Endothelial cell of umbilical vein (primary cell): Measurements from ENCODE around the gene SLC6A6. TPM values are rescaled to one million over a fixed set of nuclear protein-coding genes. Genes with fewer than 3 reads are reported as not detected.

Source experiments
- BruUV-seq: library from RNA; stranded (reverse); fragments of 400-500 nt; replicated peaks from 2 replicates; lab custom pipeline; 2021; lab: Mats Ljungman, UMichigan
- CTCF ChIA-PET: fragments of 300-600, 350-600 bp; sonication (Branson Sonifier 250); formaldehyde crosslinking; loops from one replicate; lab custom pipeline; 2021; ENCODE audit warnings: antibody characterized with exemption, inconsistent platforms; lab: Charles Lee
- POLR2A ChIA-PET: fragments of 300-600, 350-600 bp; sonication (Branson Sonifier 250); formaldehyde crosslinking; loops from one replicate; lab custom pipeline; 2021; ENCODE audit warnings: antibody characterized with exemption, inconsistent platforms; lab: Charles Lee
- DNase-seq: peaks from one replicate; pipeline ENCODE4 v3.0.0-alpha.2; 2011; ENCODE audit warnings: low read depth, low spot score
- FAIRE-seq: peaks from 2 replicates; lab custom pipeline; 2011; peaks lifted over from hg19 to GRCh38; lab: Jason Lieb, UNC
- H2AFZ ChIP-seq: 2 replicates; pipeline ENCODE4 v1.6.0; 2012; ENCODE audit warnings: low read depth, low read length, control low read depth, inconsistent platforms
- H3K27ac ChIP-seq: 2 replicates; pipeline ENCODE4 v1.5.1; 2011; ENCODE audit warnings: low read depth, mild to moderate bottlenecking, control low read depth, low read length, moderate library complexity; ENCODE audit not compliant: insufficient read depth
- H3K27me3 ChIP-seq, 2 experiments: 2 replicates each; pipeline versions ENCODE4 v1.6.0 to v1.6.1; 2011; ENCODE audit warnings: low read length in 2 of 2, mixed read lengths in 1 of 2; ENCODE audit not compliant: control insufficient read depth in 2 of 2, insufficient read depth in 2 of 2
- H3K36me3 ChIP-seq, 2 experiments: 2 replicates in 1 of 2; 3 replicates in 1 of 2; pipeline ENCODE4 v1.5.1; 2011; ENCODE audit warnings: low read length in 2 of 2, mild to moderate bottlenecking in 1 of 2, moderate library complexity in 1 of 2; ENCODE audit not compliant: control insufficient read depth in 2 of 2, insufficient read depth in 2 of 2; ENCODE audit errors: extremely low read depth in 1 of 2
- H3K4me1 ChIP-seq: 3 replicates; pipeline ENCODE4 v1.5.1; 2011; ENCODE audit warnings: mild to moderate bottlenecking, low read length; ENCODE audit not compliant: control insufficient read depth, insufficient read depth; ENCODE audit errors: extremely low read depth
- H3K4me2 ChIP-seq: 2 replicates; pipeline ENCODE4 v1.6.1; 2011; ENCODE audit warnings: low read length, control low read depth, mixed read lengths; ENCODE audit not compliant: insufficient read depth
- H3K4me3 ChIP-seq, 3 experiments: fragments of 200-600 bp in 1 of 3; sonication (generic), shearing (Covaris generic) in 1 of 3; replicated peaks in 1 of 3; 2 replicates each; pipeline ENCODE4 v1.5.1; 2011 to 2016; ENCODE audit warnings: control low read depth in 3 of 3, low read length in 3 of 3, mild to moderate bottlenecking in 2 of 3, inconsistent platforms in 1 of 3, low read depth in 1 of 3, moderate library complexity in 1 of 3; ENCODE audit not compliant: insufficient read depth in 1 of 3
- H3K79me2 ChIP-seq: 2 replicates; pipeline ENCODE4 v1.6.0; 2012; ENCODE audit warnings: low read length, inconsistent platforms; ENCODE audit not compliant: control insufficient read depth, insufficient read depth
- H3K9ac ChIP-seq: replicated peaks from 2 replicates; pipeline ENCODE3; 2011; ENCODE audit warnings: low read length, control low read depth; ENCODE audit not compliant: insufficient read depth; ENCODE audit errors: extremely low read depth
- H3K9me1 ChIP-seq: replicated peaks from 3 replicates; pipeline ENCODE4 v1.6.0; 2011; ENCODE audit warnings: mild to moderate bottlenecking, low read length; ENCODE audit not compliant: control insufficient read depth, insufficient read depth; ENCODE audit errors: extremely low read depth
- H3K9me3 ChIP-seq: replicated peaks from 2 replicates; pipeline ENCODE4 v1.5.1; 2012; ENCODE audit warnings: low read length, inconsistent platforms; ENCODE audit not compliant: control insufficient read depth, insufficient read depth
- H4K20me1 ChIP-seq: replicated peaks from 2 replicates; pipeline ENCODE3; 2011; ENCODE audit warnings: mild to moderate bottlenecking, low read length; ENCODE audit not compliant: control insufficient read depth, insufficient read depth; ENCODE audit errors: extremely low read depth
- CTCF ChIP-seq, 2 donors: IDR thresholded peaks; 1 replicate in 1 of 2; 2 replicates in 1 of 2; pipeline ENCODE4 v1.5.1; 2011; ENCODE audit warnings: low read length in 2 of 2, mild to moderate bottlenecking in 2 of 2, moderate library complexity in 2 of 2, control low read depth in 1 of 2, inconsistent platforms in 1 of 2, low read depth in 1 of 2; ENCODE audit not compliant: insufficient read depth in 1 of 2; ENCODE audit errors: extremely low read depth in 1 of 2
- EZH2 ChIP-seq: IDR thresholded peaks from 2 replicates; pipeline ENCODE4 v1.6.1; 2012; ENCODE audit warnings: borderline replicate concordance, low read depth, mild to moderate bottlenecking, moderate library complexity, low read length, inconsistent platforms; ENCODE audit not compliant: severe bottlenecking
- FOS ChIP-seq: IDR thresholded peaks from 2 replicates; pipeline ENCODE4 v1.6.1; 2011; ENCODE audit warnings: mild to moderate bottlenecking, low read length, moderate library complexity, borderline replicate concordance; ENCODE audit not compliant: insufficient read depth
- GATA2 ChIP-seq: IDR thresholded peaks from 2 replicates; pipeline ENCODE4 v1.7.0; 2011; ENCODE audit warnings: low read depth, mild to moderate bottlenecking, moderate library complexity, mixed read lengths, low read length; ENCODE audit not compliant: insufficient read length, insufficient read depth
- JUN ChIP-seq: IDR thresholded peaks from 2 replicates; pipeline ENCODE4 v1.6.1; 2011; ENCODE audit warnings: borderline replicate concordance, low read depth; ENCODE audit not compliant: insufficient read length, insufficient read depth
- MAX ChIP-seq: IDR thresholded peaks from 2 replicates; pipeline ENCODE4 v1.6.1; 2011; ENCODE audit not compliant: insufficient read depth, insufficient read length
- MYC ChIP-seq: IDR thresholded peaks from one replicate; pipeline ENCODE4 v1.6.1; 2011; ENCODE audit warnings: mild to moderate bottlenecking, low read depth, low read length
- POLR2A ChIP-seq: IDR thresholded peaks from 2 replicates; pipeline ENCODE4 v1.6.1; 2012; ENCODE audit warnings: low read depth, mild to moderate bottlenecking, control low read depth, low read length
- POLR2AphosphoS5 ChIP-seq: IDR thresholded peaks from 2 replicates; pipeline ENCODE4 v1.6.1; 2012; ENCODE audit warnings: low read depth, mild to moderate bottlenecking, control low read depth, low read length, moderate library complexity; ENCODE audit not compliant: insufficient read depth
- dilution Hi-C: fragments of 300-500 bp; cut with MboI; formaldehyde crosslinking; loops from one replicate; pipeline ENCODE4 v1.15.0; 2019; ENCODE audit warnings: low sequenced_read_pairs; ENCODE audit not compliant: extremely low pct_ligation_motif_present
- intact Hi-C: fragments of 100-400 bp; cut with micrococcal nuclease; formaldehyde crosslinking; loops from one replicate; pipeline ENCODE4 v1.10.0; 2022
- polyA plus RNA-seq, 4 experiments: library from polyadenylated mRNA; depleted of rRNA in 3 of 4; stranded (reverse) in 3 of 4; unstranded in 1 of 4; fragments of >200 nt; gene quantifications; 2 replicates each; pipeline versions ENCODE4 v1.2.1 to v1.2.3, GENCODE V29; 2011 to 2012; ENCODE audit warnings: missing spikeins in 1 of 4
- total RNA-seq: library from RNA; stranded (reverse); gene quantifications from 2 replicates; pipeline ENCODE4 v1.2.3, GENCODE V29; 2021

The SLC6A6 gene
- total and polyA plus RNA-seq, 2 donors (not counting 3 experiments of a cell fraction or from before 2014, with no cell fraction given): 25.7 to 38.0 TPM

GRCh38 chr3:14423197-14423743, 20.9 kb downstream of the SLC6A6 start:
- Histone ChIP-seq H3K4me1 (peaks cover 8% of the 10 kb centered on the region), H4K20me1 (no peaks in the 10 kb centered on the region), H3K36me3 (no peaks in the 10 kb centered on the region), H3K9me3 (no peaks in the 10 kb centered on the region), H3K9ac (no peak overlapping the region), H3K79me2 (peaks cover 7% of the 10 kb centered on the region), H2AFZ (no peak overlapping the region), H3K27me3 (no peaks in the 10 kb centered on the region), H3K27ac (no peak overlapping the region), H3K4me3 (no peak overlapping the region), H3K9me1 (no peaks in the 10 kb centered on the region), H3K4me2 (no peak overlapping the region)
- BruUV-seq: no TSS peak
- no peak for DNase-seq
- intact Hi-C loops: no loop called here
- dilution Hi-C loops: no loop called here
- FAIRE-seq: no peak
- POLR2A ChIA-PET: no interaction called here
- TF ChIP-seq POLR2A: no peak
- TF ChIP-seq FOS: no peak
- TF ChIP-seq POLR2AphosphoS5: no peak
- no peak for TF ChIP-seq JUN
- no peak for TF ChIP-seq MYC
- TF ChIP-seq EZH2: no peak
- no peak for TF ChIP-seq MAX
- TF ChIP-seq GATA2: no peak
- TF ChIP-seq CTCF (IDR thresholded peaks at IDR 0.05; ENCODE audit: extremely low read depth in 1 of 2, insufficient read depth in 1 of 2, low read depth in 1 of 2, low read length in 2 of 2): no peak
- CTCF ChIA-PET: no interaction called here
